Prostate gland (tissue), 2 donors: ENCODE measurements around the gene SBNO1. TPM values are rescaled to one million over a fixed set of nuclear protein-coding genes. Genes with fewer than 3 reads are reported as not detected.
"Not testable (repeated sequence)": the region's sequence is repeated elsewhere in the genome, so short reads cannot be mapped to it uniquely, and the experiment has no call there.

Source experiments
- DNase-seq: peaks from one replicate; pipeline ENCODE4 v3.0.0-alpha.2; 2019; ENCODE audit warnings: low spot score
- H3K27ac ChIP-seq, 2 donors: fragments of 200-600 bp; sonication (generic); 2 replicates each; pipeline ENCODE4 v1.5.1; 2017 to 2019
- H3K27me3 ChIP-seq: fragments of 200-600 bp; sonication (generic); replicated peaks from 2 replicates; pipeline ENCODE4 v1.5.1; 2019; ENCODE audit not compliant: insufficient read depth
- H3K36me3 ChIP-seq, 2 donors: fragments of 200-600 bp; sonication (generic); 1 replicate in 1 of 2; 2 replicates in 1 of 2; pipeline versions ENCODE4 v1.5.1 to v1.8.1; 2017 to 2019
- H3K4me1 ChIP-seq: fragments of 200-600 bp; sonication (generic); replicated peaks from 2 replicates; pipeline ENCODE4 v1.5.1; 2019
- H3K4me3 ChIP-seq, 2 donors: fragments of 200-600 bp; sonication (generic); 2 replicates each; pipeline ENCODE4 v1.5.1; 2017 to 2019
- H3K9me3 ChIP-seq: fragments of 200-600 bp; sonication (generic); 2 replicates; pipeline ENCODE4 v1.5.1; 2017
- CTCF ChIP-seq, 4 experiments: fragments of 200-600 bp in 2 of 4; fragments of 450-650 bp in 2 of 4; sonication (generic) in 2 of 4; IDR thresholded peaks; 1 replicate in 3 of 4; 2 replicates in 1 of 4; pipeline ENCODE4 v1.5.1; 2016 to 2019; ENCODE audit warnings: antibody characterized with exemption in 4 of 4, mild to moderate bottlenecking in 2 of 4, moderate library complexity in 2 of 4
- POLR2A ChIP-seq: fragments of 450-650 bp; IDR thresholded peaks from one replicate; pipeline ENCODE4 v1.6.1; 2016; ENCODE audit warnings: antibody characterized with exemption, mild to moderate bottlenecking
- POLR2AphosphoS5 ChIP-seq: sonication (generic); formaldehyde crosslinking; IDR thresholded peaks from one replicate; pipeline ENCODE4 v1.6.1; 2017; ENCODE audit warnings: antibody characterized with exemption
- WGBS: methylation state at CpG from one replicate; pipeline ENCODE4 v1.1.5; 2018; 5-methylcytosine and 5-hydroxymethylcytosine counted together
- intact Hi-C: fragments of 100-400 bp; cut with DNase I; formaldehyde crosslinking; loops from one replicate; pipeline ENCODE4 v1.14.2; 2022
- total RNA-seq, 2 donors: library from RNA; depleted of rRNA; stranded (reverse); fragments of >200 nt; gene quantifications; one replicate each; pipeline ENCODE4 v1.1.0, GENCODE V29; 2016

Gene SBNO1
- total RNA-seq, 2 donors from 2014 or later, result 22.6 to 53.3 TPM

GRCh38 chr12:123382684-123383083, 18.0 kb upstream of the SBNO1 start:
- peak overlapping the region; percentile 10 to 79 for H3K27ac ChIP-seq
- TF ChIP-seq CTCF (IDR thresholded peaks at IDR 0.05), result no peak
- TF ChIP-seq POLR2A, result no peak
- TF ChIP-seq POLR2AphosphoS5, result no peak
- intact Hi-C loops, result no loop called here
- DNase-seq, result no peak
- H3K4me3 ChIP-seq, result no peak overlapping the region
- peaks cover under 1% of the 10 kb centered on the region for H3K4me1 ChIP-seq
- H3K36me3 ChIP-seq, result no peaks in the 10 kb centered on the region
- H3K9me3 ChIP-seq, result no peaks in the 10 kb centered on the region
- 92% methylated on average over 14 of the region's 14 CpGs for WGBS
- no peaks in the 10 kb centered on the region for H3K27me3 ChIP-seq

- Histone ChIP-seq H3K9me3 (no peaks in the 10 kb centered on the region), H3K27me3 (no peaks in the 10 kb centered on the region), H3K27ac (peak overlapping the region; percentile 63 to 79), H3K36me3 (no peaks in the 10 kb centered on the region), H3K4me3 (no peak overlapping the region), H3K4me1 (no peaks in the 10 kb centered on the region)
- WGBS, result 31% methylated on average over 5 of the region's 5 CpGs
- TF ChIP-seq CTCF (IDR thresholded peaks at IDR 0.05) (no peak), POLR2AphosphoS5 (peak; percentile 77)
- DNase-seq, result no peak
- intact Hi-C loops, result no loop called here
Measured at GRCh38 chr12:123379391-123379790, 14.7 kb upstream of the SBNO1 start.

- H3K4me1 ChIP-seq, H3K9me3 ChIP-seq, H3K4me3 ChIP-seq, intact Hi-C loops, DNase-seq, H3K27ac ChIP-seq, H3K36me3 ChIP-seq, H3K27me3 ChIP-seq: not testable (repeated sequence)
- WGBS, result 66% methylated on average over 5 of the region's 5 CpGs
Measured at GRCh38 chr12:123372415-123372814, 7.8 kb upstream of the SBNO1 start.

GRCh38 chr12:123371667-123372368, 7.2 kb upstream of the SBNO1 start:
- H3K4me1 ChIP-seq, H3K27me3 ChIP-seq, H3K9me3 ChIP-seq, H3K4me3 ChIP-seq, intact Hi-C loops, DNase-seq, H3K27ac ChIP-seq, H3K36me3 ChIP-seq: not testable (repeated sequence)
- WGBS, result 92% methylated on average over 48 of the region's 48 CpGs

GRCh38 chr12:123369229-123369628, 4.6 kb upstream of the SBNO1 start:
- intact Hi-C loops, result no loop called here
- Histone ChIP-seq H3K27me3 (no peaks in the 10 kb centered on the region), H3K36me3 (no peaks in the 10 kb centered on the region), H3K9me3 (no peaks in the 10 kb centered on the region), H3K4me1 (no peaks in the 10 kb centered on the region), H3K27ac (no peak overlapping the region), H3K4me3 (no peak overlapping the region)
- TF ChIP-seq POLR2A (no peak), CTCF (IDR thresholded peaks at IDR 0.05) (no peak), POLR2AphosphoS5 (no peak)
- WGBS, result 95% methylated on average over 5 of the region's 5 CpGs
- no peak for DNase-seq

GRCh38 chr12:123368431-123368830, 3.8 kb upstream of the SBNO1 start:
- H3K4me3 ChIP-seq, H3K4me1 ChIP-seq, intact Hi-C loops, H3K36me3 ChIP-seq, H3K27me3 ChIP-seq, DNase-seq, H3K9me3 ChIP-seq, H3K27ac ChIP-seq: not testable (repeated sequence)
- 91% methylated on average over 7 of the region's 7 CpGs for WGBS
